Stimulated activated naive CD4-positive, alpha-beta T cell treated with Interleukin-2 at 50 U/mL for 16 hours (primary cell): ENCODE data around the gene SEPTIN14.
"Not testable (repeated sequence)": the region's sequence is repeated elsewhere in the genome, so short reads cannot be mapped to it uniquely, and the experiment has no call there.

ENCODE experiments used
- DNase-seq: peaks from one replicate; lab custom pipeline; 2025; lab: John Stamatoyannopoulos, UW

Gene SEPTIN14

DNA sequence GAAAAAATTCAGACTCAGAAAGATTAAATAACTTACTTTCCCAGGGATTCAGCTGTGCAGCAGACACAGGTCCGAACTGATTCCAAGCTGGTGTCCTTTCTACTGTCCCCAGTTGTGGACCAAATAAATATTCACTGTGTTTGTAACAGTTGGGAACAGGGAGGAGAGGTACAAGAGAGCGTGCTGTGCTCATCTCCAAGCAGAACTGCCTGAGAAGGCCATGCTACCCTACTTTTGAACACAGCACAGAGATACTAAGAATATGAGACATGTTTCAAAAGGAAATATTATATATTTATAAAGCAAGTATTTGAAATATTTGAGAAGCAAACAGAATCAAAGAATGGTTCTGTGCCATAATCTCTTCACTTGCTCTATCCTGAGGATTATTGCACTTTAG is at the start of gene SEPTIN14:
Gene SEPTIN14 (minus strand): TSS at position 101 of the 400 bp plus-strand sequence. CDS start 756 bp downstream, outside the sequence.
- not testable (repeated sequence) for DNase-seq

DNA sequence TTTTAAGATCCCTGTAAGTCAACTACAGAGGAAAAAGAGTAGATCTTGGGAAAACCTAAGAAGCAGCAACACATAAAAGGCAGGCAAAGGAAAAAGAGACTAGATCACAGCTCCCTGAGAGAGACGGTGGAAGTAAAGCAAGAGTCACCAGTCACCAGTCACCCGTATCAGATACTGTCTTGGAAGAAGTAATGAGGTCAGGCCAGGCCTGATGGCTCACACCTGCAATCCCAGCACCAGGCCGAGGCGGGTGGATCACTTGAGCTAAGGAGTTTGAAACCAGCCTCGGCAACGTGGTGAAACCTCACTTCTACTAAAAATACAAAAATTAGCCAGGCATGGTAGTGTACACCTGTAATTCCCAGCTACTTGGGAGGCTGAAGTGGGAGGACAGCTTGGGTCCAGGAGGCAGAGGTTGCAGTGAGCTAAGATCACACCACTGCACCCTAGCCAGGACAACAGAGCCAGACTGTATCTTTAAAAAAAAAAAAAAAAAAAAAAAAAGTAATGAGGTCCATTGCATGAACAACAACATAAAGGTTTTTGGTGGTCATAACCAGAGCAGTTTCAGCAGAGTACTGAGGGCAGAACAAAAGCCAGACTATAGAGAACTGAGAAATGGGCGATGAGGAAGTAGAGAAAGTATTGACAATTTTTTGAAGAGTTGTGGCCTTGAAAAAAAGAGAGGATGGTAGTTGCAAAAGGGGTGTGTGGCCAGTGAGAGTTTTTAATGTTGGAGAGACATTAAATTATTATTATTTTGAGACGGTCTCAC is 41.6 kb upstream of the SEPTIN14 start:
- no peak for DNase-seq

DNA sequence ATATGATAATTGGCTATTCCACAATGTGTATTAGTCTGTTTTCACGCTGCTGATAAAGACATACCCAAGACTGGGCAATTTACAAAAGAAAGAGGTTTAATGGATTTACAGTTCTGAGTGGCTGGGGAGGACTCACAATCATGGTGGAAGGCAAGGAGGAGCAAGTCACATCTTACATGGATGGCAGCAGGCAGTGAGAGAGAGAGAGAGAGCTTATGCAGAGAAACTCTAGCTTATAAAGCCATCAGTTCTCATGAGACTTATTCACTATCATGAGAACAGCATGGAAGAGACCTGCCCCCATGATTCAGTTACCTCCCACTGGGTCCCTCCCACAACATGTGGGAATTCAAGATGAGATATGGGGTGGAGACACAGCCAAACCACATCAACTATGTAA is 38.5 kb upstream of the SEPTIN14 start:
- not testable (repeated sequence) for DNase-seq

DNA sequence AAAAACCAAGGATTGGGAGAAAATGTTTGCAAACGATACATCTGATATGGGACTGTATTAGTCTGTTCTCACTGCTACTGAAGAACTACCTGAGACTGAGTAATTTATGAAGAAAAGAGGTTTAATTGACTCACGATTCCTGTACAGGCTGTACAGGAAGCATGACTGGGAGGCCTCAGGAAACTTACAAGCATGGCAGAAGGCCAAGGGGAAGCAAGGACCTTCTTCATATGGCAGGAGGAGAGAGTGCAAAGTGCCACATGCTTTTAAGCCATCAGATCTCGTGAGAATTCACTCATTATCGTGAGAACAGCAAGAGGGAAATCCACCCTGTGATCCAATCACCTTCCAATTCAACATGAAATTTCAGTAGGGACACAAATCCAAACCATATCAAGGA is 35.7 kb upstream of the SEPTIN14 start:
- DNase-seq = no peak

DNA sequence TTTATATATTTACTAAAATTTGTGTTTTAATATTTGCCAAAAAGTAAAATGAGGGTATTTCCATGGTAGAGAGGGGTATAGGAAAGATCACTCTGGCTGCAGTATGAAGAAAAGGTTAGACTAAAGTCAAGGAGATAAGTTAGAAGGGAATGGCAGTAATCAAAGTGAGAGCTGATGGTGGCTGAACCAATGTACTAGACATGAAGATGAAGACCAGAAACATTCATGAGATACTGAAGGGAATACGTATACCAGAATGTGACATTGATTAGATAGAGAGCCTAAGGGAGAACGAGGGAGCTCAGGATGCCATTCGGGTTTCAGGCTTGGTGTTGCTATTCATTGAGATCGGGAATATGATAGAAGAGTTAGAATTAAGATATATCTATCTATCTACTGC is 32.5 kb upstream of the SEPTIN14 start:
- no peak for DNase-seq

DNA sequence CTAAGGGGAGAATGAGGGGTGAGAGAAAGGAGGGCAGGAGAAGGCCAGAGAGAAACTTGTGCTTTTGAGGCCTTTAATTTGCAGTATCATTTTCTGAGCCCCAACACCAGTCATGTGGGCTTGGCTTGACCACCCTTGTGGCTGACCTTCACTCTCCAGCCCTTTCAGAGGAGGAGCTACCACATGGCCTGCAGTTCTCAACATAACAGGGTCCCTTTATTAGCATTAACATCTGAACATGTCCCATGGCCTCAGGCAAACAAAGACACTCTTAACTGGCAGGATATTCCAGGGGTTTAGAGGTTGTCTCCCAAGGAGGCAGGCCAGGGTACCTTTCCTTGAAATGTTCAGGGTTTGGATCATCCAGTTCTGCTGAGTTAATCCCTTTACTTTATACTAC is 31.4 kb upstream of the SEPTIN14 start:
- DNase-seq = no peak

DNA sequence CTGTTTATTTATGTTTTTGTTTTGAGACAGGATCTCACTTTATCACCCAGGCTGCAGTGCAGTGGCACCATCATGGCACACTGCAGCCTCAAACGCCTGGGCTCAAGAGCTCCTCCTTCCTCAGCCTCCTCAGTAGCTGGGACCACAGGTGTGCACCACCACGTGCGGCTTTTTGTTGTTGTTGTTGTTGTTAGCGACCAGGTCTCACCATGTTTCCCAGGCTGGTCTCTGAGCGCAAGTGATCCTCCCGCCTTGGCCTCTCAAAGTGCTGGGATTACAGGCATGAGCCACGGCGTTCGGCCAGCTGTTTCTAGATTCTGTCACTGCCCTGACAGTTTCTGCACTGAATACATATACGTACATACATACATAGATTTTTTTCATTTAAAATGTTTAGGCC is 25.8 kb upstream of the SEPTIN14 start:
- DNase-seq = not testable (repeated sequence)

DNA sequence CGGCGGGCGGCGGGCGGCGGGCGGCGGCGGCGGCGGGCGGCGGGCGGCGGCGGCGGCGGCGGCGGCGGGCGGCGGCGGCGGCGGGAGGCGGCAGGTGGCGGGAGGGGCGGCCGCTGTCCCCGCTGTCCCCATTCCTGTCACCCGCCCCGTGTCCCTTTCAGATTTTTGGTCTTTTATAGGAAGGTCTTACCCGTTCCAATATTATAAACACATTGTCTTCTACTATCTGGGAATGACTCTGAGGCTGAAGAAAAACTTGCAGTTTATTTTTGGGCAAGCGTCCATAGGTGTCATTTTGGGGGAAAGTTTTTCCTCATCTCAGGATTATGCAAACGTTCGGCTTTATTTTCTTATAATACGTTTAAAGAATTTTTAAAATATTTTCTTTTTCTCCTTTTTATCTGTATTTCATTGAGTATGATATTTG is 25.3 kb upstream of the SEPTIN14 start:
- no peak for DNase-seq

DNA sequence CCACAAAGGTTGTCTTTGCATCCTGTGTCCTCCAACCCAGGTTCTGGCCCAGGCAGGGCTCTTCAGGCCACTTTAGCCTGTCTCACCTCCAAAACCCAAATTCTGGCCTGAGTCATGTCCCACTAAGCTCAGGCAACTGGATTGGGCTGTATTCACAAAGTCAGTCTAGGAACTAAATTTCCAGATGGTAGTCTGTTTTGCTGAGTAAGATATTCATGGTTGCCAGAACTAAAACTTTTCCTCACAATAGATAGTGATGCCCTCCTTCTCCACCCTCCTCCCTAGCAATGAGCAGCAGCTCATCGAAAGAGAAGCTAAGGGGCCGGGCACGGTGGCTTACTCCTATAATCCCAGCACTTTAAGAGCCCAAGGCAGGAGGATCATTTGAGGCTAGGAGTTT is 21.8 kb upstream of the SEPTIN14 start:
- no peak for DNase-seq

DNA sequence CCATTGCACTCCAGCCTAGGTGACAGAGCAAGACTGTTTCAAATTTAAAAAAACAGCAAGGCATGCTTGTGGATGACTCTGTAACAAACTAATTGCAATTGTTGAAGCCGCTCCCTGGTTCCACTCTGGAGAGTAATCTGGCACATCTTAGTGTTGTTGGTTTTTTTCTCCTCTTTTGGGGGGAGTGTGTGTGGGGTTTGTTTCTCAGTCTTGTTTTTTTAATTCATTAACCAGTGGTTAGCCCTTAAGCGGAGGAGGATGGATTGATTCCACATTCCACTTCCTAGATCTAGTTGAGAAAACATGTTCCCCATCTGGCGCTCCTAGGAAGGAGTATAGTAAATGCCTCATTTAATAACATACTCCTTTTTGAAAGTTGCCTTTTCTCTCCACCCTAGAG is 16.1 kb upstream of the SEPTIN14 start:
- DNase-seq = no peak

DNA sequence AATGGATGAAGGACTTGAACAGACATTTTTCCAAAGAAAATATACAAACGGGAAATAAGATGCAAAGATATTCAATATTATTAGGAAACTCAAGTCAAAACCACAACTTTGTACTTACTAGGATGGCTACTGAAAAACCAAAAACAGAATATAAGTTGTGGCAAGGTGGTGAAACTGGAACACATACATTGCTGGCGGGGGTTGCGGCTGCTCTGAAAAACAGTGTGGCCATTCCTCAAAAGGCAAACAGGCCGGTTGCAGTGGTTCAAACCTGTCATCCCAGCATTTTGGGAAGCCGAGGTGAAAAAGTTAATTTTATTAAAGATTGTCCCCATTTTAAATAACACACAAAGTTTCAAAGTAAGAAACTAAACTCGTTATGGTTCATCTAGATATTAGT is 14.8 kb upstream of the SEPTIN14 start:
- no peak for DNase-seq

DNA sequence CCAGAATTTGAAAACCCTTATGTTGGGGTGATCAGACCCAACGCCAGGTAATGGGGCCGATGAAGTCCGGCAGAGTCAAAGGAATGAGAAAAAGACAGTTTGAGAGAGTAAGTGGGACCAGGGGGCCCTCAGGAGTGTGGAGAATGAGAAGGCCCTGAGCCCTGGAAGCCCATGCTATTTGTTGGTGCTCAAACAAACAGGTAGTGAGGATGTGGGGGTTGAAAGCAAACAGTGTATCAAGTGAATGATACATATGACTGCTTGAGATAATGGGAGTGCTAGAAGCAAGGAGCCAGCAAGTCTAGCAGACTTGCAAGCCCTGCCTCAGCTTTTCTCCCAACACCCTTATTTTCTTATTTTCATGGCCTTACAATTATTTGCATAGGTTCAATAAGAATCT is 11.2 kb upstream of the SEPTIN14 start:
- no peak for DNase-seq

DNA sequence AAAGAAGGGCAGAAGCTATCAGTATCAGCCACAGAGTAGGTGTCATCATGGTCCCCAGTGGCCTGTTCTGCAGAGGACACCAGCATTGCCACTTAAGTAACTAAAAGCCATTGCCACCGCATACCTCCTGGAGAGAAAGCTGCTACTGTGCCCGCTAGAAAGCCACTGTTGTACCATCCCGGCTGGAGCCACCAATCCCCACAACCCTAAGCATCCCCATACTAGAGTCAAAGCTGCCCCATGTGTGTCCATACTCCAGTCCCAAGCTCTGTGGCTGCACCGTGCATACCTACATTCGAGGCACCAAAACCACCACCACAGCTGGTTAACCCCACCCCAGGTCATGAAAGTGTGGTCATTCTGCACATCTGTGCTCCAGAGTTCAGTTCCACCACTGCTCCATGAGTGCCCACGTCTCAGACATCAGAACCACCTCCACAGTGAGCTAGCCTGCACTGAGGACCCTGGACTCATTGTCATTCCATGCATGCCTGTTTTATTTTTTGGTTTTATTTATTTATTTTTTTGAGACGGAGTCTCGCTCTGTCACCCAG is 9.5 kb upstream of the SEPTIN14 start:
- no peak for DNase-seq

DNA sequence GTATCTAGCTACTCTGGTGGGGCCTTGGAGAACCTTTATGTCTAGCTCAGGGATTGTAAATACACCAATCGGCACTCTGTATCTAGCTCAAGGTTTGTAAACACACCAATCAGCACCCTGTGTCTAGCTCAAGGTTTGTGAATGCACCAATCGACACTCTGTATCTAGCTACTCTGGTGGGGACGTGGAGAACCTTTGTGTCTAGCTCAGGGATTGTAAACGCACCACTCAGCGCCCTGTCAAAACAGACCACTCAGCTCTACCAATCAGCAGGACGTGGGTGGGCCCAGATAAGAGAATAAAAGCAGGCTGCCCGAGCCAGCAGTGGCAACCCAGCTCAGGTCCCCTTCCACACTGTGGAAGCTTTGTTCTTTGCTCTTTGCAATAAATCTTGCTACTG is 6.4 kb upstream of the SEPTIN14 start:
- not testable (repeated sequence) for DNase-seq

DNA sequence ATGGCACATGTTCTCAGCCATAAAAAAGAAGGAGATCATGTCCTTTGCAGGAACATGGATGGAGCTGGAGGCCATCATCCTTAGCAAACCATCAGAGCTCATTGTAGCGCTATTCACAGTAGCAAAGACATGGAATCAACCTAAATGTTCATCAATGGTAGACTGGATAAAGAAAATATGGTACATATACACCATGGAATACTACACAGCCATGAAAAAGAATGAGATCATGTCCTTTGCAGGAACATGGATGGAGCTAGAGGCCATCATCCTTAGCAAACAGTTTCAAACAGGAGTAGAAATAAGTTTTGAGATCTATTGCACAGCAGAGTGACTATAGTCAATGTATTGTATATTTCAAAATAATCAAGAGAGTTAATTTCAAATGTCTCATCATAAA is 17.4 kb downstream of the SEPTIN14 start:
- DNase-seq = not testable (repeated sequence)

DNA sequence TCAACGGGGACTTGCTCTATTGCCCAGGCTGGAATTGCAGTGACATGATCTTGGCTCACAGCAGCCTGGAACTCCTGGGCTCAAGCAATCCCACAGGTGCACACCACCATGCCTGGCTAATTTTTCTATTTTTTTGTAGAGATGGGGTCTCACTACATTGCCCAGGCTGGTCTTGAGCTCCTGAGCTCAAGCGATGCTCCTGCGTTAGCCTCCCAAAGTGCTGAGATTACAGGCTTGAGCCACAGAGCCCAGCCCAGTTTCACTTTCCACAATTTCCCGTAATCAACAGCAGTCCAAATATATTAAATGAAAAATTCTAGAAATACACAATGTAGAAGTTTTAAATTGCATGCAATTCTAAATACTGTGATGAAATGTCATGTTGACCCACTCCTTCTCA is 24.0 kb downstream of the SEPTIN14 start:
- no peak for DNase-seq

DNA sequence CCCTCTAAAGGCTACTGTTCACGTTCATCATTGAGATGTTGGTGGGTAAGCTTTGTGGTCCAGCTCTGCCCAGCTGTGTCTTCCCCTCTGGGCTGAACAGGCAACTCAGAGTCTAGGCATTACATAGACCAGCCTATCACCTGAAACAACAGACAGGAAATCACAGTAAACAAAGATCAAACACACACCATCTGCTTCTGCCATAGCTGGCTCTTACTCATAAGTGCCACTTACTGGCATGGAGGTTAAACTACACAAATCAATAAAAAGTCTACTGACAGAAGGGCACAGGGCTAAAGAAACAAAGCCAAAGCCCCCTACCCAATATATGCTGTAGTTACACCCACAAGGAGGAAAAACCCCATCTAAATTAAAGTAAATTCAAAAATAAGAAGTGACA is 35.0 kb downstream of the SEPTIN14 start:
- DNase-seq = no peak

DNA sequence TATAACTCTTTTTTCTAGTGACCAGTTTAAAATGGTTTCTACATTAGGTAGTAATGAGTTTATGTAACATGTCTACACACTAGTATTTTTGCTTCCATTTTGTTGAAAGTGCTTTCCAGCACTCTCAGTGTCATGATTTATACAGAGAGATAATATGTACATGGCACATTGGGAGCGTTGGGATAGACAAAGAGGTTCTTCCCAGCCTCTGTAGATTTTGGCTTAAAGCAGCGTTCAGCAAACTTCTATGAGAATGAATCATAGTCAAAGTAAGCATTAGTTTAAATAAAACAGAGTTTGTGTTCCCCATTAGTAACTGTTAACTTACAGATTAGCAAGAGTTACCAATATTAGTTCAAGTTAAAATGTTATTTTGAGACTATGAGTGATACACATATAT is 43.9 kb downstream of the SEPTIN14 start:
- no peak for DNase-seq

DNA sequence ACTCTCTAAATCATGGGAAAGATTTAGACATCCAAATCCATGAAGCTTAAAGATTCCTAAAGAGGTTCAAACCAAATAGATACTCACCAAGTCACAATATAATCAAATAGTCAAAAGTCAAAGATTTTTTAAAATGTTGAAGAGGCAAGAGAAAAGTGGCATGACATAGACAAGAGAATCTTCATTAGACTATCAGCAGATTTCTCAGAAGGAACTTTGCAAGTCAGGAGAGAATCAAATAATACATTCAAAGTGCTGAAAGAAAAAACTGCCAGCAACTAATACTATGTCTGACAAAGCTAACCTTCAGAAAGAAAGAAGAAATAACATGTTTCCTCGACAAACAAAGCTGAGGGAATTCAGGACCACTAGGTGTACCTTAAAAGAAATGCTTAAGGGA is 65.3 kb downstream of the SEPTIN14 start:
- not testable (repeated sequence) for DNase-seq

DNA sequence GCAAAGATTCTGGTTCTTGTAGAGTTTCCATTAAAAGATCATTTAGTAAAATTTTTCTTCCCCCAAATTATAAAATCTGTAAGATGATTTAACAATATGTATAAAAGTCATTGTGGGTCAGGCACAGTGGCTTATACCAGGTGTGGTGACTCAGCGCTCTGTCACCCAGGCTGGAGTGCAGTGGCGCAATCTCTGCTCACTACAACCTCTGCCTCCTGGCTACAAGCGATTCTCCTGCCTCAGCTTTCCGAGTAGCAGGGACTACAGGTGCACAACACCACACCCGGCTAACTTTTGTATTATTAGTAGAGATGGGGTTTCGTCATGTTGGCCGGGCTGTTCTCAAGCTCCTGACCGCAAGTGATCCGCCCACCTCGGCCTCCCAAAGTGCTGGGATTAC is 68.0 kb downstream of the SEPTIN14 start:
- no peak for DNase-seq

DNA sequence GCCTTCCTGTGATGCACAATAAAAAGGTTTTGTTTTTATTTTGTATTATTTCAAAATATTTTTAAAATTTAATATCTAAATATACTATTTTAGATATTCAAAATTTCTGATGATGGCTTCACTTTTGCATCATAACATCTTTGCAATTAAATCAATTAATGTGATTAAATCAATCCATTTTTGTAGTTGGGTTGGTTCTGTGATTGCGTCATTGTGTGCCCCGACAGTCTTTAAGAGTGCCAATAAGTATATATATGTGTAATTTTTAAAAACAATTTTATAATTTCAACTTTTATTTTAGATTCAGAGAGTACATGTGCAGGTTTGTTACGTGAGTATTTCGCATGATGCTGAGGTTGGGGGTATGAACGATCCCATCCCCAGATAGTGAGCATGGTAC is 70.5 kb downstream of the SEPTIN14 start:
- DNase-seq = no peak

DNA sequence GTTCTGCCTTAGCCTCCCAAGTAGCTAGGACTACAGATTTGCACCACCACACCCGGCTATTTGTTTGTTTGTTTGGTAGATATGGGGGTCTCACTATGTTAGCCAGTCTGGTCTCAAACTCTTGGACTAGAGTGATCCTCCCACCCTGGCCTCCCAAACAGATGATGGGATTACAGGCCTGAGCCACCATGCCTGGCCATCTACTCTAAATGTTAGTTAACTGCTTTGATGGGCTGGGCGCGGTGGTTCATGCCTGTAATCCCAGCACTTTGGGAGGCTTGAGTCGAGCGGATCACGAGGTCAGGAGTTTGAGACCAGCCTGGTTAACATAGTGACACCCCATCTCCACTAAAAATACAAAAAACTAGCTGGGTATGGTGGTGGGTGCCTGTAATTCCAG is 74.8 kb downstream of the SEPTIN14 start:
- DNase-seq = no peak

DNA sequence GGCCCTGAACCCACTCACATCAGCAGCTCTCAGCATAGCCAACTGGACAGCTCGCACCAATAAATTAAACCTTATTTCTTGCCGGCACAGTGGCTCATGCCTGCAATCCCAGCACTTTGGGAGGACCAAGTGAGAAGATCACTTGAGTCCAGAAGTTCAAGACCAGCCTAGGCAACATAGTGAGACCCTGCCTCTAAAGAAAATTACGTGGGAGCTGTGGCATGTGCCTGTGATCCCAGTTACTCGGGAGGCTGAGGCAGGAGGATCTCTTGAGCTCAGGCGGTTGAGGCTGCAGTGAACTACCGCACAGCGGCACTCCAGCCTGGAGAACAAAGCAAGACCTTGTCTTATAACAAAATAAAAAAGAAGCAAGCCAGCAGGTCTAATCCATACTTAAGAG is 75.7 kb downstream of the SEPTIN14 start:
- DNase-seq = no peak

DNA sequence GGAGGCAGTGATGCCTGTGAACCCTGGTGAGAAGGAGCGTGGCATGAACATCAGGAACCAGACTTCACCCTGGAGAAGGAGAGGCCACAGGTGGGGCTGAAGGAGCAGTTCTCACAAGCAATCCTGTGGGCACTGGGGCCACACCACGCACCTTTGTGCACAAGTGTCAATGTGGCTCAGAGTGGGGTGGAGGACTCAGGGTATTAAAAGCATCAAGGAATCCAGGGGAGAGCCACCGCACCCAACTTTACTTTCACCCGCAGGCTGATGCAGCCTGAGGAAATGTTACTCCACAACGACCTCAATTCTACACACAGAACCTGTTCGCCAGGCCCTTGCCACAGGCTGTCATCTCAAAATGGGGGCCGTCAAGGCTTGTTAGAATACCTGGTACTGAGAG is 77.1 kb downstream of the SEPTIN14 start:
- DNase-seq = not testable (repeated sequence)
